Measurements from ENCODE around the gene YOD1. TPM values are rescaled to one million over a fixed set of nuclear protein-coding genes. Genes with fewer than 3 reads are reported as not detected.

The YOD1 gene
- total RNA-seq, 1 experiment from 2014 or later = 63.9 TPM

DNA sequence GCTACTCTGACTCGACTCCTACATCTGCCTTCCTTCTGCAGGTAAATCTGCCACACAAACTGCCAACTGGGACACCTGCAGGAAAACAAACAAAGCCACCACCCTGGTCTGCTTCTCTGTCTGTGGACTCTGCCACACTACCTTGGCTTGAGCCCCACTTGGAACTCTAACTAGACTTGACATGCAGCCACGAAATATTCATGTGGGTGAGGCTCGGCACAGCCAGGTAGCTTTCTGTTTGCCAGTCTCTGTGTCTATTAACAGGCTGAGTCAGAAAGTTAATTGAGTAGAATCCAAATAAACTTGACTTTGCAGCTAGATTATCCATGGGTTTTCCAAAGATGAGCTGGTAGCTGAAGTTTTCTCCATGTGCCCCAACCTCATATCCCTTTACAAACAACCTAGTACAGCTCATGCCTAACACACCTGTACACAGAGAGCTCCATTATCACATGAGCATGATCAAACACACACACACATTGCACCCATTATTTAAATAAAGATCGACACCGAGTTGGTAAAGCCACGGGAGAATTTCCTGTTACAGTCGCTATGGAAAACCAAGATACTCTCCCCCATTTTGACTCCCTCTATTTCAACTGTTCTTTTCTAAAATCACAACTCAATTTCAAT lies 19.3 kb downstream of the YOD1 start:
- H3K9ac ChIP-seq (ENCODE audit: low read length) = peak overlapping the region; percentile 85
- H3K9me2 ChIP-seq (replicated peaks; ENCODE audit: low read length) = no peaks in the 10 kb centered on the region
- no peaks in the 10 kb centered on the region for H4K20me1 ChIP-seq (ENCODE audit: low read length)
- intact Hi-C loops (cut with micrococcal nuclease) = loop anchor here (1.0 kb wide), 4 partner anchors 10 to 49 kb away; partner anchors contain the start of gene YOD1
- no peaks in the 10 kb centered on the region for H3K27me3 ChIP-seq (ENCODE audit: low read length)
- peaks cover 14% of the 10 kb centered on the region for H3F3A ChIP-seq (ENCODE audit: low read length, unreplicated experiment)
- ATAC-seq = peak; percentile 8
- peak; percentile 92 for DNase-seq
- CTCF ChIA-PET = interaction anchor here (0.5 to 2.8 kb wide), 9 partner anchors 9 to 225 kb away, joined by 3 to 11 read pairs (median 4); partner anchors contain the start of gene PFKFB2
- TF ChIP-seq CTCF (conservative IDR thresholded peaks at IDR 0.05; ENCODE audit: low read depth, low read length) = no peak
- TF ChIP-seq EZH2 (IDR thresholded peaks at IDR 0.05; ENCODE audit: low read length, unreplicated experiment) = no peak
- no peak for TF ChIP-seq EZH2phosphoT487 (IDR thresholded peaks at IDR 0.05; ENCODE audit: borderline replicate concordance, low read length)
- no peaks in the 10 kb centered on the region for H3K9me3 ChIP-seq (ENCODE audit: low read length)
- peak overlapping the region; percentile 95 for H3K27ac ChIP-seq (ENCODE audit: low read length)
- no TSS peak for BruUV-seq (replicated peaks)
- H3K4me1 ChIP-seq (ENCODE audit: insufficient read depth, low read length) = peaks cover 95% of the 10 kb centered on the region
- peaks cover under 1% of the 10 kb centered on the region; the same call in 1 of the 2 replicates for H3K36me3 ChIP-seq (ENCODE audit: low read depth, low read length)
- peaks cover 61% of the 10 kb centered on the region for H3K79me2 ChIP-seq (ENCODE audit: low read length)
- H3K4me3 ChIP-seq (ENCODE audit: low read length) = peak overlapping the region; percentile 69
- H3K4me2 ChIP-seq (ENCODE audit: low read length) = peak overlapping the region; percentile 89
- POLR2A ChIA-PET (ENCODE audit: unreplicated experiment) = interaction anchor here (0.5 to 6.3 kb wide), 17 partner anchors 8 to 1241 kb away, joined by 3 to 97 read pairs (median 5); partner anchors contain the start of genes DYRK3, PFKFB2 and YOD1
- H2AFZ ChIP-seq (ENCODE audit: low read length) = no peak overlapping the region

DNA sequence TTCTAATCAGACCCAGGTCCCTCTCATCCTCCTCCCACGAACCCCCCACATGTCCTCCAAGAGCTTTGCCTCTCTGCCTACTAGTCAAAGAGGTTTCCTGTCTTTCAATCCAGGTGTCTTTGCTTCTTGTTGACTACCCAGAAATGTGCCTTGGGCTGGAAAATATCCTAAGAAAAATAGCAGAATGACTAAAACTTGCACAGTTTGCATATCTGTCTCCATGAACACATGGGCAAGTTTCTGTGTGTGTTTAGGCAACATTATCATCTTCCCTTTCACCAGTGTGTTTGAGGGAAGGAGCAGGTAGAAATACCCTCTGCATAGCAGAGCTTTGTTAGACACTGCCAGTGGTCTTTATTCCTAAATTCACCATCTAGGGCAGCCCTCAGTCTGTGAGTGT lies 20.0 kb downstream of the YOD1 start:
- H3F3A ChIP-seq (ENCODE audit: low read length, unreplicated experiment) = peaks cover 22% of the 10 kb centered on the region
- H2AFZ ChIP-seq (ENCODE audit: low read length) = no peak overlapping the region
- BruUV-seq (replicated peaks) = no TSS peak
- peaks cover 8% of the 10 kb centered on the region for H3K36me3 ChIP-seq (ENCODE audit: low read depth, low read length)
- CTCF ChIA-PET = interaction anchor here (0.5 to 1.1 kb wide), 4 partner anchors 9 to 226 kb away, joined by 3 to 8 read pairs (median 3); no protein-coding TSS in a partner anchor
- H3K27me3 ChIP-seq (ENCODE audit: low read length) = no peaks in the 10 kb centered on the region
- peak; percentile 45 for DNase-seq
- ATAC-seq = no peak
- no peaks in the 10 kb centered on the region for H4K20me1 ChIP-seq (ENCODE audit: low read length)
- intact Hi-C loops (cut with micrococcal nuclease) = loop anchor here (1.0 kb wide), 3 partner anchors 10 to 49 kb away; no protein-coding TSS in a partner anchor
- peak overlapping the region; percentile 95 for H3K27ac ChIP-seq (ENCODE audit: low read length)
- peaks cover 96% of the 10 kb centered on the region for H3K4me1 ChIP-seq (ENCODE audit: insufficient read depth, low read length)
- peak overlapping the region; percentile 89 for H3K4me2 ChIP-seq (ENCODE audit: low read length)
- no peak for TF ChIP-seq CTCF (conservative IDR thresholded peaks at IDR 0.05; ENCODE audit: low read depth, low read length)
- no peak for TF ChIP-seq EZH2phosphoT487 (IDR thresholded peaks at IDR 0.05; ENCODE audit: borderline replicate concordance, low read length)
- no peak for TF ChIP-seq EZH2 (IDR thresholded peaks at IDR 0.05; ENCODE audit: low read length, unreplicated experiment)
- POLR2A ChIA-PET (ENCODE audit: unreplicated experiment) = interaction anchor here (1.2 to 6.3 kb wide), 4 partner anchors 11 to 28 kb away, joined by 8 to 97 read pairs (median 59); partner anchors contain the start of gene PFKFB2
- no peaks in the 10 kb centered on the region for H3K9me2 ChIP-seq (replicated peaks; ENCODE audit: low read length)
- H3K9ac ChIP-seq (ENCODE audit: low read length) = peak overlapping the region; percentile 85
- H3K4me3 ChIP-seq (ENCODE audit: low read length) = peak overlapping the region; percentile 69
- peaks cover 68% of the 10 kb centered on the region for H3K79me2 ChIP-seq (ENCODE audit: low read length)
- no peaks in the 10 kb centered on the region for H3K9me3 ChIP-seq (ENCODE audit: low read length)

Measured in PC-3 (cell line).